Ovary (tissue), 3 donors: ENCODE measurements around the gene SERPINA1.

Source experiments
- CTCF ChIP-seq, 3 donors: fragments of 450-650 bp in 2 of 3; fragments of 200-600 bp in 1 of 3; IDR thresholded peaks; one replicate each; pipeline versions ENCODE4 v1.5.1 to v1.8.0; 2016 to 2022; ENCODE audit warnings: antibody characterized with exemption in 3 of 3, mild to moderate bottlenecking in 1 of 3
- EP300 ChIP-seq: sonication (generic); formaldehyde crosslinking; IDR thresholded peaks from one replicate; pipeline ENCODE4 v1.6.1; 2017; ENCODE audit warnings: antibody characterized with exemption
- donor health status: DM: no; HTN: no; CAD: no.

GRCh38 chr14:94346841-94347240 lies 41.6 kb downstream of the SERPINA1 start:
- TF ChIP-seq CTCF (IDR thresholded peaks at IDR 0.05): no peak
- no peak for TF ChIP-seq EP300
